HG03521 (cell line): Measurements from ENCODE around the gene NUMA1.

Source experiments
- ATAC-seq: cut with Tn5 transposase; IDR thresholded peaks from one replicate; pipeline ENCODE4 v1.9.1; 2021; ENCODE audit warnings: mild to moderate bottlenecking, moderate library complexity; ENCODE audit not compliant: unreplicated experiment

NUMA1 gene

DNA sequence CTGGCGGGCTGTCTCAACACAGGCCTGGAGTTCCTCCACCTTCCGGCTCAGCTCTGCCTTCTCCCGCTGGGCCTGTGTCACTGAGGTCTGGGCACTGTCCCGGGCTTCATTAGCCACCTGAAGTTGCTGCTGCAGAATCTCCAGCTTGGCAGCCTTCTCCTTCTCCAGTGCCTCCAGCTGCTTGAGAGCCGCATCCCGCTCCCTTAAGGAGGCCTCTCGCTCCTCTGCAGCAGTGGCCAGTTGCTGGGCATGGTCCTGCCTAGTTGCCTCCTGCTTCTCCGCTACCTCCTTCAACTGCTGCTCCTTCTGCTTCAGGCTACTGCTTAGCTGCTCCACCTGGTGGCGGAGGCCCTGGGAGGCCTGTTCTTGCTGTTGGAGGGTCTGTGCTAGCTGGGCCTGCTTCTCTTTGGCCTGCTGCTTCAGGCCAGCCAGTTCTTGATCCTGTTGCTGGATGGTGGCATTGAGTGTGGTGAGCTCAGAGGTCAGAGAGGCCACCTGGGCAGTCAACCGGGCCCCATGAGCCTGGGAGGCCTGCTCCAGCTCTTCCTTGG, 64.8 kb downstream of the NUMA1 start:
- ATAC-seq: no peak

GRCh38 chr11:72014761-72015320, 65.5 kb downstream of the NUMA1 start:
- no peak for ATAC-seq

GRCh38 chr11:72013765-72014711, 66.3 kb downstream of the NUMA1 start:
- no peak for ATAC-seq

DNA sequence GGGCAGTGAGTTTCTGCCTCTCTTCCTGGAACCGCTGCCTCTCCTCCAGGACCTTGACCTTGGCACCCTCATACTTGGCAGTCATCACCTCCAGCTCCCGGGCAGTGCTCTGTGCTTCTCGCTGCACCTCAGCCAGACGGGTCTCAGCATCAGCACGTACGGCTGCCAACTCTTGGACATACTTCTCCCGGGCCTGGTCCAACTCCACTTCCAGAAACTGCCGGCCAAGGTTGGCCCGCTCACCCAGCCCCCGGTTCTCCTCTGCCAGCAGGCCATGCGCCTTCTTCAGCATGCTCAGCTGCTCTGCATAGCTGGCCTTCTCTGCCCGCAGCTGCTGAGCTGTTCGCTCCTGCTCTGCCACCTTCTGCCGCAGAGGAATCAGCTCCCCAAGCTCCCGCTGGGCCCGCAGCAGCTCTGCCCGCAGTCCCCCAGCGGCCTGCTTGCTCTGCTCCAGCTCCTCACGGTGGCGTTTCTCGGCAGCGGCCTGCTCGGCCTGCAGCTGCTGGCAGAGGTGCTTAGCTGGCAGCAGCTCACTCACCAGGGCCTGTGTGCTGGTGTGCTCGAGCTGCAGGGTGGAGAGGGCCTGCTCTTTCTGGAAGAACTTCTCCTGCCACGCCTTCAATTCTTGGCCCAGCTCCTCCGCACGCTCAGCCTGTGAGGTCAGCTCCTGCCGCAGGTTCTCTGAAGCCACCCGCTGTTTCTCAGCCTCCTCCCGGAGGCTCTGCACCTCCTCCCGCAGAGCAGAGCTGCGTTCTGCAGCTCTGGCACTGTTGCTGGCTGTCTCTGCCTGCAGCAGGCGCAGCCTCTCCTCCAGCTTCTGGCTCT, 67.2 kb downstream of the NUMA1 start:
- ATAC-seq: no peak

DNA sequence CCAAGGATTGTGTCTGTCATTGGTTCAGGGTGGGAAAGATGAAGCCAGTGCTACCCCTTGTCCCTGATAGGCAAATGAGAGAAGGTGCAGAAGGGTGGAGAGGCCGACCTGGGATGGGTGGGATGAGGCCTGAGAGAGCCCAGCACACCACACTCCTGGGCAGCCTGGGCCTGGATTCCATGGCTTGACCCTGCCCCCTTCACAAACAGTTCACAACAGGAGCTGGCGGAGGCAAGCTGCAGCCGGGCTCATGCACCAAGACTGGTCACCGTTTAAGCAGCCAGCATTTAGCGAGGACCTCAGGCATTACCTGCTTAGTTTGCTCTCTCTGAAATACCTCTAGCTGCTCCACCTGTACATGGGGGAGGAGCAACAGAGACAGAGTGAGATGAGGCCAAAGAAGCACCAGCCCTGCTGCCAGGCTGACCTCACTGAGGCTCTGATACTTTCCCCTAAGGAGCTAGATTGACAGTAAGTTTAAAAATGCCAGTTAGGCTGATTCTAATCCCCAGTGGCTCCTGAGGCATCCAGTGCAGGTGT, 68.2 kb downstream of the NUMA1 start:
- no peak for ATAC-seq

- ATAC-seq: no peak
Measured at GRCh38 chr11:72010529-72011233, 69.7 kb downstream of the NUMA1 start.

GRCh38 chr11:72009156-72009555, 71.2 kb downstream of the NUMA1 start:
- no peak for ATAC-seq

DNA sequence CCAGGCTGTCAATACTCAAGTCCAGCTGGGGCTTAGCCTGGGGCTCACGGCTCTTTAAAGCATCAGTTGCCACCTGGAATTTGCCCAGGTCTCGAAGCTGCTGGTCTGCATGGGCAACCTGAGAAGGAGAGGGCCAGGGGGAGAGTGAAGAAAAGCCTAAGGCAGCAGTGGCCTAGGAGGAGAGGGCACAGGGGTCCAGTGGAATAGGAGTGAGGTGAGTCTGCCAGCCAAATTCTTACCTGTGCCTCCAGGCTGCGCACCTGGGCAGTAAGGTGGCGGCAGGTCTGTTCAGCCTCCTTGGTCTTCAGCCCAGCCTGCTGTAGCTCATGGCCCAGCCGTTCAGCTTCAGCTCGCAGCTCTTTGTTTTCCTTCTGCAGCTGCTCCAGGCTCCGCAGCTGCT, 71.6 kb downstream of the NUMA1 start:
- no peak for ATAC-seq

- ATAC-seq: no peak
Measured at GRCh38 chr11:72007587-72007986, 72.8 kb downstream of the NUMA1 start.

DNA sequence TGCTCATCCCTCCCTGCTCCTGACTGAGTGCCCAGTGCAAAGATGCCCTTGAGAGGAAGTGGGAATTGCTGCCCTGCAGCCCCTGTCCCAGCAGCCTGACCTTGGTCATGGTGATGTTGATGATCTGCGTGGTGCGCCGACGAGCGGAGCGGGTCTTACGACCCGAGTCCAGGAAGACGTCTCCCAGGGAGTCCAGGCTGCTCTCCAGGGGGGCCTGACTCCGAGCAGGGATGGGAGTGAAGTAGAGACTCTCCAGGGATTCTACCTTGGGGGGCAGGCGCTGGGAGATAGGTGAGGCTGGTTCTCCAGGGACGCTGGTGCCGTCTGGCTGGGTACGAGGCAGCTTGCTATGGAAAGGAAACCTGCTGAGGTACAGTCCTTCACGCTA, 73.3 kb downstream of the NUMA1 start:
- no peak for ATAC-seq

DNA sequence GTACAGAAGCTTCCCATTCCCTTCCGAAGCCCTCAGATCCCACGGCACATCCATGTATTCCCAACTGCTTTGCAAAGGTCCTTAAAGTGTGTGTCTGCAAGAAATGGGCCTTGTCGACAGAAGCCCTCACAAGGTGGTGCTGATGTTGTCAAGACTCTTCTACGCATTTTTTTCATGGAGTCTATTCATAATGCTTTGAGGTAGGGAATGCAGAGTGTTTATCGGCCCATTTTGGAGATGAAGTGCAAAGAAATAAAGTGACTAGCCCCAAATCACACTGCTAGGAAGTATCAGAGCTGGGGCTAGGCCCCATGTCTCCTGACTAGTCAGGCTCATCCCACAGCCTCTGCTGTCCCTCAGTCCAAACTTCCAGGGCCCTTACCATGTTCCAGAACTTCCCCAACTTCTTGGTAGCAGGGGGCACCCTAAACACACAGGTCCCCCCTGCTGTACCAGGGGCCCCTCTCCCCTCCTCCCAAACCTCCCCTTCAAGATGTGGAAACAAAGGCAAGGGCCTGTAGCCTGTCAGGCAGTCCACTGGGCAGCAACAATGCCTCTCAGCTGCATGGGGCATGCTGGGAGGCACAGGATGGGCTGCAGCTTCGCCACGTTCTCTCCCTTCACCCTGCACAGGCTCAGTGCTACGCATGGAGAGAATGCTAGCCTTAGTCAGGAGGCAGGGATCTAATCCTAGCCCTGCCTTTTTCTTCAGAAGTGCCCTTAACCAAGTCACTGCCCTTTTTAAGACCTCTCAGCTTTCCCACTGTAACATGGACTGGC, 73.8 kb downstream of the NUMA1 start:
- no peak for ATAC-seq

DNA sequence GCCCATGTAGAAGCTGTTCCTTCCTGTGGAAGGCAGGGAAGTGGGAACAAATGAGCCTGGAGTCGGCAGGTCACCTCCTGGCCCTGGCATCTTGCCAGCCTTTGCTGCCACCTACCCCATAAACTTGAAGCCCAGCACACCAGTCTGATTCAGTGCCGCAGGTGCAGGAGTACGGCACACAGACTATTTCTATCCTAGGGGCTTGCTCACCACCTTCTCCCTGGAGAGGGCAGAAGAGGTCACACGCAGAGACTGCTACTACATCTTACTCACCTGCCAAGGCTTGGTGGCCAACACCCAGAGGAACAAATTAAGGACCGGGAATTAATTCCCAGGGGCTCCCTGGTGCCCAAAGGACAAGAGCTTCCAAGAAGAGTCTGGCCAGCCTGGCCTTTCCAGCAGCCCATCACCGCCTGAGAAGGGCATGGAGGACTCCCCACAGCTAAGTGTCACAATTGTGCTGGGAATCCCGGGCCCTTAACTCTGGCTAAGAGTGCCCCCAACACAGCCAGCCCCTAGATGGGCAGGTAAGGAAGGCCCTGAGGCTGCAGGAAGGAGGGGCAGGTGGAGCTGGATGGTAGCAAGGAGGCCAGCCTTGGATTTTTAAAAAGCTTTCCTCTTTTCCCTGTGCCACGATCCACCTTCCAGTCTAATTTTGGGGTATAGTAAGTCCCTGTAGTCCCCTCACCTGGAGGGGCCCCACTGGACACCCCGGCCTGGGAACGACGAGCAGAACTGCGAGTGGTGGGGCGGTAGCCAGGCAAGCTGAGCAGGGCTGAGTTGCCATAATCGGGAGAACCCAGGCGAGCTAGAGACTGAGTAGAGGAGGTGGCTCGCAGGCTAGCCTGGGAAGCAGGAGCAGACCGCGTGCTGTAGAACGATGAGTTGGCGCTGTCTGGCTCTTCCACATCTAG, 74.7 kb downstream of the NUMA1 start:
- ATAC-seq: no peak

DNA sequence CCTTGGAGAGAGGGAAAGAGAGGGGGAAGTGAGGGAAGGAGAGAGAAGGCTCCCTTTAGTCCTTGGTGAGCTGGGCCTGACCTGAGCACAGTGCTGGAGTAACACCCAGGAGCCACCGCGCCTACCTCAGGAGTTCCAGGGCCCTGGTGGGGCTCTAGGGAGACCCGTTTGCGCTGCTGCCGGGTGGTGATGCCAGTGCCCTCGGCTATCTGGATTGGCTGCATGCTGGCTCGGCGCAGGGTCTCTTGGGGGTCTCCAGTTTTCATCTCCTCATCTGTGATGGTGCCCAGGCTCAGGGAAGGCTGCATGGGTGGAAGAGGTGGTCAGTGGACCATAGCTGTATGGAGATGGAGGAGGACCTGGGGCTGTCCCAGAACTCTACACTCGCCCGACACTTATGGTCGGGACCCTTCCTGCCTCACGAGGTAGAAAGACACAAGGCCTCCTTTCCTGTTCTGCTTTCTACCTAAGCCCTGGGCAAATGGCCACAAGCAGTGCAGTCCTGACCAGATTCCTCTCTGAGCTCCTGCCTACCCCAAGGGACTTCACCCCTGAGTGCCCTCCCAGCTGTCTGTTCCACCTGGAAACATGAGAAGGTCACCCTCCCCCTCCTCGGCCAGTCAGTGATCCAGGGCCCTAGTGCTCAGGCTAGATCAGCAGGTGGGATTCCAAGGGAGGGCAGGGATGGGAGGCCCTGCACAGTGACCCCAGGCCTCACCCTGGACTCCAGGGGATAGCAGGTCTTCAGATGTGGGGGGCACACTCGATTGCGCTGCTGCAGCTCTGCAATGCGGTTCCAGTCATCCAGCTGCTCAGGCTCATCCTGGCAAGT, 75.6 kb downstream of the NUMA1 start:
- no peak for ATAC-seq

- ATAC-seq: no peak
Measured at GRCh38 chr11:72003776-72004171, 76.6 kb downstream of the NUMA1 start.

DNA sequence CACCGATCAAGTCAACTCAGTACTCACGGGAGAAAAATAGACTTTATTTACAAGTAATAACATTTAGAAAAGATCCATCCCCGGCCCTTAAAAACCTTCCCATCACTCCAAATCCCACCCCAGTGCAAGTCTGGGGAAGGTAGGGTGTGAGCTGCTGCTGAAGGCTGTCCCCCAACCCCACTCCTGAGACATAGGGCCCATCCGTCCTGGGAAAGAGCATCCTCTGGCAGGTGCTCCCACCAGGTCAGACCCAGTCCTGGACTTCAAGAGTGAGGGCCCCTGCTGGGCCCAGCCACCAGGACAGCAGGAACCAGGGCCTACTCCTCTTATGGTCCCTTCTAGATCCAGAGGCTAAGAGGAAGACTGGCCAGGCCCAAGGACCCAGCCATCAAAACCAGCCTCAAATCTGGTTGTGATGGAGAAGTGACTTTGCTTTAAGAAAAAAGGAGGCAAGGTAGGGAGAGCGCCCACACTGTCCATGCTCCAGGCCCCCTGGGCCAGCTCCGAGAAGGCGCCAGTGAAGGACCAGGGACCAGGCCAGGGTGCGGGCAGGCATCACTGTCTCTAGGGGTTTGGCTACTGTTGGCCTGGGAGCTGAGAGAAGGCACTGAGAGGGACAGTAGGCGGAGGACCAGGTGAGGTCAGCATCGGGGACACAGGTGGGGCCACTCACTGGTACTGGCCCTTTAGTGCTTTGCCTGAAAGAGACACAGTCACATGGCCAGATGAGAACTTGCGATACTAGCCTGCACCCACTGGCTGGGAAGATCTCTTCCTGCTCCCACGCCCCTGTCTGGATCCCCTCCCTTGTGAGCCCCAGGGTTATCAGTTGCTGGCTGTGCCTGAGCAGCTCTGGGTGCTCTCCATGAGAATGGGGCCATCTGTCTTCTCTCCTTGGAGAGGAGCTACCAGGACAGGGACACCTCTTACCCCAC, 77.2 kb downstream of the NUMA1 start:
- ATAC-seq: no peak

- no peak for ATAC-seq
Measured at GRCh38 chr11:72001834-72002591, 78.3 kb downstream of the NUMA1 start.
